GM18508 (cell line): Measurements from ENCODE around the gene WDR86.

Experiments
- ATAC-seq: cut with Tn5 transposase; IDR thresholded peaks from one replicate; pipeline ENCODE4 v1.9.1; 2021; ENCODE audit warnings: moderate number of reproducible peaks; ENCODE audit not compliant: insufficient read depth, unreplicated experiment

The WDR86 gene

DNA sequence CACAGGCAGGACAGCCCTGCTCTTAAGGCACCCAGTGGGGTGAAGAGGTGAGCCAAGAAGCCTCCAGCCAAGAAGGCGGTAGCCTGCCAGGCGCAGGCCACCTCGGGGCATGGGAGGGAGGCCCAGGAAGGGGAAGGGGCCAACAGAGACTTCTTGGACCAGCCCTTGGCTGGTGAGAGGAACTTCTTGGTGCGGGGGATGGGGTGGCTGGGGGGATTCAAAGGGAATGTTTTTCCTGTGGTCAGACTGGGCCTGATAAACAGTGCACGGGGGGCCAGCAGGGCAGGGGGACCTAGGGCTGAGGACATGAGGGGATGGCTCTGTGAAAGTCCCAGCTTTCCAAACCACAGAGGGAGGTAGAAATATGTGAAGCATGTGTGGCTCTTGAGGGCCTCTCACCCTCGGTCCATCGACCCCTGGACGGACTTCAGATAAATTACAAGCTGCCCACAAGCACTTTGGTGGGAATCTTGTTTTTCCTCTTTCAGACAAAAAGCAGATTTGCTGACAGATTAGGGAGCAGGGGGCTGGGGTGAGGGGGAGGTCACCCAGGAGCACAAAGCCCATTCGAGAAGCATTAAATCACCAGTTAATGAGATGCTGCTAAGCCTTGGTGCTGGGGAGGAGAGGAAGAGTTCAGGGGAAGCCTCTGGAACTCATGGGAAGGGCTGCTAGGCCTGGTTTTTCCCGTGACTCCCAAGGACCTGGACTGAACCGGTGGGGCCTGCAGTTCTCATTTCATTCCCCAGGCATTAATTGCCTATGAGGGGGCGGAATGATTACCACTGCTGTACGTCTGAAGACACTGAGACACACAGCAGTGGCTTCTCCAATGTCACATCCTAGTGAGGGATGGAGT lies 18.8 kb upstream of the WDR86 start:
- no peak for ATAC-seq

DNA sequence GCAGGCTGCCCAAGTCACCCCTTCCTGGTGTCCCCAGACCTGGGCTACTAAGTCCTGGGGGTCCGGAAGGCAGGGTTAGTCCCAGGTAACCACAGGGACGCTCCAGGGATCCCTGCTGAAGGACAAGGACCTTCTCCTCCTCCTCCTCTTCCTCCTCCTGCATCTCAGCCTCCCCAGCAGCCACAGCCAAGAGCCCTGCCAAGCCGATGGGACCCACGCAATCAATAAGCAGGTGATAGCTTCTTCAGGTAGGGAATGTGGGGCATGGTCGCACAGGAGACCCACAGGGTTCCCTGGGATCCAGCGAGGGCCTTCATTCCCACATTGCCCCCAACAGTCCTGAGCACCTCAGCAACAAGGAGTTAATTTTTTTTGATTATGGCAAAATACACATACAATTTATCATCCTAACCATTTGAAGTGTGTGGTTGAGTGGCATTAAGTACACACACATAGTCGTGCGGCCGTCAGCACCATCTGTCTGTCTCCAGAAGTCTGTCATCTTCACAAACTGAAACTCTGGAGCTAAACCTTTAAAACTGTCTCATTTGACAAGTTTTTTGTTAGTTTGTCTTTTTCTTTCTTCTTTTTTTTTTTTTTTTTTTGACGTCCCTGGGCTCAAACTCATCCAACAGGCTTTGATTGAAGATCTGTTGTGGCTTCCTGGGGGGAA lies 18.0 kb upstream of the WDR86 start:
- no peak for ATAC-seq

DNA sequence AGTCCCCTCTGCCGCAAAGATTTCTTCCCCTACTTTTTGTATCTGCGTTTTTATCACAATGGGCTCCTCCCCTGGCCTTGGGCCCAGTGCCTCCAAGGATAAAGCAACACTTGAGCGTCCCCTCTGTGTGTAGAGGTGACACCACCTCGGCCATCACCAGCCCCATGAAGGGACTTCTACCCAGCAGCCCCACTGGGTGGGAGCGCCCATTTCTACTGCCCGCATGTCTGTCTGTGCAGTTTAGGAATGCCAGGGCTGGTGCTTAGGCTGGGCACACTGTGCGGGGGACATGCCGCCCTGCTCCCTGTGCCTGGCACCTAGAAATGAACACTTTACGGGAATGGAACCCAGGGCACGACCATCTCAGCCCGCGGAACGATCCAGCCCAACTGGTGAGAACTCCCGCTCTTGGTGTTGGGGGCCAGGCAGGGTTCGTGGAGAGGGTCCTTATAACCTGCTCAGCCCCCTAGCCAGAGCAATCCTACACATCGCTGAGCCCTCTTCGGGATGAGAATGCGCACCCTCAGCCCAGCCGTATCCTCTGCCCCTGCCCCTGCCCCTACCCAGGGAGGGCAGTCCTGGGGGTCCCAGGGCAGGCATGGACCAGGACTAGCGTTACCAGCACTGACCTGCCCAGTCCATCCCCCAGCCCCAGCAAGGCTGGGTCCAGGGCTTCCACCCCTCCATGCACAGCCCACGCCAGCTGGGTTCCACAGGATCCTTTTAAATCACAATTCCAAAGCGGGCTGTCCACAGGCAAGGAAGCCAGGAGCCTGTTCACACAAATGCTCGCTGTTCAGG lies 17.3 kb upstream of the WDR86 start:
- no peak for ATAC-seq

DNA sequence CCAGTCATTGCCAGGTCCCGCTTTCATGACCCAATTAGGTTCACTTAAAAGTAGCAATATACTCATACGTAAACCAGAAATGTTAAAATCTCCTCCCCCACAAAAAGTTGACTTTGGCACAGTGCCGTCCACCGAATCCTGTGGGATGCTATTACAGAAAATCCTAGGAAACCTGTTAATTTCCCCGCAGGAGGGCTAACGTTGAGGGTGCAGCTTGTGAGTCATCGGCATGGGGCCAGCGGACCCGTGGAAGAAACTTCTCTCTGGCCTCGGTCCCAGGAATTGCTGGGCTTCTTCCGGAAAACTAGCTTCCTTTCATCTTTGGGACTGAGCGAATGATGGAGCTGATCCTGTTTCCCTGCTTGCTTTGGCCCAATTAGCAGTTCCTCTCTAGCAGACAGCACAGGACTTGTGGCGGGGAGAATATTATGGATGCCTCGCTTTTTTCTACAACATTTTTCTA lies 16.6 kb upstream of the WDR86 start:
- ATAC-seq, result no peak

DNA sequence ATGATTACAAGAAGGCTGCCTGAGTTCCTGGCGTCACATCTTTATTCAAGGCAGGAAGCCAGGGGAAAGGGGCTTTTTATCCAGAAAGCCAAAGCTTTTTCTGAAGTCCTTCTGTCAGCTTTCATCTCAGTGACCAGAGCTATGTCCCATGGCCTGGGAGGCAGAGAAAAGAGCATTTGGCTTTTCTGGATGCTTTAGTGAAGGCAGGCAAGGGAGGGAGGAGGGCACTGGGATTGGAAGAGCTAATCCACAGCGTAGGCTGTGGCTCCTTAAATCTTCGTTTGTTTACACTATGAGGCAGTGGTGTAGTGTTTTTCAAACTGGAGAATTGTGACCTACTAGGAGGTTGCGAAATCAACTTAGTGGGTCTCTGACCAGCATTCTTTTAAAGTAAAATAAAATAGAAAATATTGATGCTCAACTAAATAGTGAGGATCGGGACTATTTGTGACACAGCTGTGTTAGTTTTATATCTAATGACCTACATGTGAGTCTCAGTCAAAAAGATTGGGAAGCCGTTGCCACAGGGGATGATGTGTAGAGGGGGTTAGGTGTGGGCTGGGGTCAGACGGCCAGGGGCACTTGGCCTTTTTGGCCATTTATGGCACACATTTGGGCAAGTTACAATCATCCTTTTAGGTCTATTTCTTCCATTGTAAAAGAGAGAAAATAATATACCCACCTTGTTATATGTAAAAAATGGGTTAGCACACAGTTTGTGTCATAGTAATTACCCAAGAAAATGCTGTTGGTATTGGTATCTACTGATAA lies 16.0 kb upstream of the WDR86 start:
- no peak for ATAC-seq

DNA sequence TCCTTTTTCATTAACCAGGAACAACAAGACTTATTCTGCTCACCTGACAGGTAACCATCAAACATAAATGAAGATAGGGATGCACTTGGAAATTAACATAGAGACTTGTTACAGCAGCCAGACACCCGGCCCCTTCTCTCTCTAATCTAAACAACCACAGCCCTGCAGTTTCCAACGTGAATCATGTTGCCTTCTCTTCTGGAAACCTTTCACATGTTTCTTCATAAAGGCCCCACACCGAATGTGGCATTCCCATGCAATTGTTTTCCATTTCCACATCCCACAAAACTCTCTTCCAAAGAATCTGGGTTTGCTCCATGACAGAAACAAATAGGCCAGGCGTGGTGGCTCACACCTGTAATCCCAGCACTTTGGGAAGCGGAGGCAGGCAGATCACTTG lies 15.0 kb upstream of the WDR86 start:
- ATAC-seq, result no peak

- no peak for ATAC-seq
Measured at GRCh38 chr7:151423936-151424335, 14.1 kb upstream of the WDR86 start.

DNA sequence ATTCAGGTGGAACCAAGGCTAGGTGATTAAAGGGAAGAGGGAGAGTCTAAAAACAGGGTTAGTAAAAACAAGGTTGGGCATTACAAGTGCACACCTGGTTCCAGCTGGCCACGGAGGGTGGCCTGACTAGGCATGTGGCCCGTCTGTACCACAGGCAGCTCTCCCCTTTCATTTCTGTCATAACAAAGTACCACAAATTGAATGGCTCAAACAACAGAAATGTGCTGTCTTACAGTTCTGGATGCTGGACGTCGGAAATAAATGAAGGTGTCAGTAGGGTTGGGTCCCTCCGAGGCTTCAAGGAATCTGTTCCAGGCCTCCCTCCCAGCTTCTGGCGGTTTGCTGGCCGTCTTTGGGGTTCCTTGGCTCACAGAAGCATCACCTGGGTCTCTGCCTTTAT lies 13.4 kb upstream of the WDR86 start:
- ATAC-seq, result no peak

DNA sequence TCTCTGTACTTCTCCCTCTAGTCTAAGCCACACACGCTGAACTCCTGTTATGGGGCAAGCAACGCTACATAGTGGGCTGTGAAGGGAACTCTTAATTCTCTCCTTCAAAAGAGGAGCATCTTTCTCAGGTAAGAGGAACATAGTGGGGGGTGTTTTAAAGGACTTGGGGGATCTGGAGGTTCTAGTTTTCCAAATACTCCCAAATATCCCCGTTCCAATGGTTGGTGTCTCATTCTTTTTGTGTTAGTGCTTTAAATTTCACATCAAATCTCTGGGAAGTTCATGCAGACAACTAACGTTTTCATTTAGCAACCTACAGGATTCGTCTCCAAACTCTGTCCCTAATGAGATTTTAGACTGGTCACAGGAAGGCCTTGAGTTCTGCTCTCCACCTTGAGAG lies 12.4 kb upstream of the WDR86 start:
- ATAC-seq, result no peak

DNA sequence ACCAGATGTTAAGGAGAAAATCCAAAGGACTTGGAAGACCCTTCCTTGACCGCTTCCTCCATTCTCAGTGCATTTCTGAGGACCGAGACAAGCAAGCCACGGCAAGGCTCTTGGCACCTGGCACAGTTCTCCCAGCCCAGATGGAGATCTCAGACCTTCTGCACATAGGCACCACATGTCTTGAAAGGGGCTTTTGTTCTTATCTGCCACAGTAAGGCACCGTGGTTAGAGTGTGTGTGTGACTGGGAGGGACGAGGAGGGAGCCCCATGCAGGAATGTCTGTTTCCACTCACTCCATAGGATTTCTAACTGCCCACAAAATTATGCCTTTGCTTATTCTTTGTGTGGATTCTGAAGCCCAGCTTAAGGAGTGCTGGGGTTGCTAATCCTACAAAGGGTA lies 10.3 kb upstream of the WDR86 start:
- no peak for ATAC-seq

GRCh38 chr7:151416941-151417315 lies 7.1 kb upstream of the WDR86 start:
- no peak for ATAC-seq

- no peak for ATAC-seq
Measured at GRCh38 chr7:151416112-151416940, 6.5 kb upstream of the WDR86 start.

- ATAC-seq, result no peak
Measured at GRCh38 chr7:151415375-151416105, 5.7 kb upstream of the WDR86 start.

DNA sequence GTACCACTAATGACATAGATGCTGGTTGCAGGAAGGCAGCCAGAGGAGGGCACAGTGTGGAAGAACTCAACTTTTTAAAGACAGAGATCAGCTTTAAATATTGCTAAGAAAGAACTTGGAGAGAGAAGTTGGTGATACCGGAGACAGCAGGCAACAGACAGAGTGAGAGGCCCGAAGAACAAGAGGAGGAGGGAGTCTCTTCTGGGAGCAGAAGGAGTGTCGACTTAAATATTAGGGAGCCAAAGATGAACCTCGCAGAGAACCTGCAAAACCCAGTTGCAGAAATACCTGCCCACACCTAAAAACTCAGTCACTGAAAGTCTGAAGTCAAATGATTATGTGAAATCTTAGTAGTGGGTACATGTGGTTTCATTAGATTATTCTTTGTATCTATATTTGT lies 3.4 kb upstream of the WDR86 start:
- ATAC-seq, result no peak

DNA sequence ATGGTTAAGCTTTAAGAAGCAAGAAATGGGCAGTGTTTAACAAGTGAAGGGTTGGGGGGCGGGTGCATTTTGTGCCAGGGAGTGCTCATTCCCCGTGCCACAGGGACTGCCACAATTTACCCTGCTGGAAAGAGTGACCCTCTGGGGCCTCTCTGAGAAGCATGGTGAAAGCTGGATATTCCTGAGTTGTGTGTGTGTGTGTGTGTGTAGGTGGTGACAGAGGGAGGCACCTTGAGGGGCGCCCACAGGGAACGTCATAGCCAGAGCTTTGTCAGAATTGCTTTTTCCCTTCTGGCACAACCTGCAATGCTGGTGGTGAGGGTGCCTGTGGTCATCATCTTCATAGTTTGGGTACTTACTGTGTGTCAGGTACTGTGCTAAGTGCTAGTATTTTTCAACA lies 2.5 kb upstream of the WDR86 start:
- ATAC-seq, result no peak

GRCh38 chr7:151411551-151411950 lies 1.7 kb upstream of the WDR86 start:
- no peak for ATAC-seq

- ATAC-seq, result no peak
Measured at GRCh38 chr7:151410405-151411390, 860 bp upstream of the WDR86 start.
